SH-SY5Y (cell line): Measurements from ENCODE around the gene KIF21A.

Experiments used
- GATA2 ChIP-seq: IDR thresholded peaks from 2 replicates; pipeline ENCODE4 v1.6.1; 2011; ENCODE audit warnings: mild to moderate bottlenecking, low read depth, low read length
- GATA3 ChIP-seq: IDR thresholded peaks from 2 replicates; pipeline ENCODE4 v1.6.1; 2011; ENCODE audit warnings: low read depth, mild to moderate bottlenecking, low read length, moderate library complexity

DNA sequence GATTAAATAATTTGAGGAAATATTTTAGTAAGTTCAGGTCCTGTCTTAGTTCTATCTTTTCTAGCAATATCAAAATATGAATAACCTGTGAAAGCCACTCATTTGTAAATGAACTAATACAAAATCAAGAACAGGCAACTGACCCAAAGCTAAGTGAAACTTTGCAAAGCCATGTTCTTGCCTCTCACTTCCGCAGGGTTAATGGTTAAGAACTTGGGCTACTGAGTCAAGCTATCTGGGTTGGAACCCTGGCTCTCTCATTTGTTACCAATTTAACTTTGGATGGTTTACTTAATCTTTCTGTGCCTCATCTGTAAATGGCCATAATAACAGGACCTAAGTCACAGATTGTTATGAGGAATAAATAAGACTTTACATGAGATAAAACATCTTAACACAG is 2.8 kb downstream of the KIF21A start:
- TF ChIP-seq GATA3 (no peak), GATA2 (no peak)
